ENCODE data around the gene RAB6B.

Gene RAB6B

DNA sequence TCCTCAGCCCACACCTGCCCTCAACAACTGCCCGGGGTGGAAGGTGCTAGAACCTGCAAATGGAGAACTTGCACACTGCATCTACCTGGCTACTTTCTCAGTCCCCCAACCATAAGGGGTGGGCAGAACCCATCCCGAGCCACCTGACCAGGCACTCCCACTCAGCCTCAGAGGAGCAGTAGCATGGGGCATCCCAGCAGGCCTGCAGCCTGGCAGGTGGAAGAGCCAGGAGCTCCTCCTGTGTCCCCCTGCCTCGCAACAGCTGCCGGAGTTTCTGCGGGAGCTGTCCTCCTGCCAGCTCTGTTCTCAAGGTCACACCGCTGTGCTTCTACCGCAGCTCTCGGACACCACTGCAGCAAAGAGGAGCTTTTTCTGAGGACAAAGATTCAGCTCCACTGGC is 27.5 kb downstream of the RAB6B start:
- Histone ChIP-seq H3K27ac (replicated peaks) (no peak overlapping the region), H3K27me3 (ENCODE audit: insufficient read depth, poor library complexity, severe bottlenecking) (no peaks in the 10 kb centered on the region), H3K4me3 (replicated peaks; ENCODE audit: insufficient read depth, low read length) (no peak overlapping the region)
- no peak for TF ChIP-seq GABPA (IDR thresholded peaks at IDR 0.05; ENCODE audit: low read depth)
- TF ChIP-seq SPI1 (IDR thresholded peaks at IDR 0.05; ENCODE audit: borderline replicate concordance, low read depth), result no peak
- TF ChIP-seq POLR2AphosphoS5 (IDR thresholded peaks at IDR 0.05; ENCODE audit: low read depth), result no peak
- no peak for TF ChIP-seq CTCF (IDR thresholded peaks at IDR 0.05; ENCODE audit: insufficient read depth, low read length)
- TF ChIP-seq, protein P1, sequence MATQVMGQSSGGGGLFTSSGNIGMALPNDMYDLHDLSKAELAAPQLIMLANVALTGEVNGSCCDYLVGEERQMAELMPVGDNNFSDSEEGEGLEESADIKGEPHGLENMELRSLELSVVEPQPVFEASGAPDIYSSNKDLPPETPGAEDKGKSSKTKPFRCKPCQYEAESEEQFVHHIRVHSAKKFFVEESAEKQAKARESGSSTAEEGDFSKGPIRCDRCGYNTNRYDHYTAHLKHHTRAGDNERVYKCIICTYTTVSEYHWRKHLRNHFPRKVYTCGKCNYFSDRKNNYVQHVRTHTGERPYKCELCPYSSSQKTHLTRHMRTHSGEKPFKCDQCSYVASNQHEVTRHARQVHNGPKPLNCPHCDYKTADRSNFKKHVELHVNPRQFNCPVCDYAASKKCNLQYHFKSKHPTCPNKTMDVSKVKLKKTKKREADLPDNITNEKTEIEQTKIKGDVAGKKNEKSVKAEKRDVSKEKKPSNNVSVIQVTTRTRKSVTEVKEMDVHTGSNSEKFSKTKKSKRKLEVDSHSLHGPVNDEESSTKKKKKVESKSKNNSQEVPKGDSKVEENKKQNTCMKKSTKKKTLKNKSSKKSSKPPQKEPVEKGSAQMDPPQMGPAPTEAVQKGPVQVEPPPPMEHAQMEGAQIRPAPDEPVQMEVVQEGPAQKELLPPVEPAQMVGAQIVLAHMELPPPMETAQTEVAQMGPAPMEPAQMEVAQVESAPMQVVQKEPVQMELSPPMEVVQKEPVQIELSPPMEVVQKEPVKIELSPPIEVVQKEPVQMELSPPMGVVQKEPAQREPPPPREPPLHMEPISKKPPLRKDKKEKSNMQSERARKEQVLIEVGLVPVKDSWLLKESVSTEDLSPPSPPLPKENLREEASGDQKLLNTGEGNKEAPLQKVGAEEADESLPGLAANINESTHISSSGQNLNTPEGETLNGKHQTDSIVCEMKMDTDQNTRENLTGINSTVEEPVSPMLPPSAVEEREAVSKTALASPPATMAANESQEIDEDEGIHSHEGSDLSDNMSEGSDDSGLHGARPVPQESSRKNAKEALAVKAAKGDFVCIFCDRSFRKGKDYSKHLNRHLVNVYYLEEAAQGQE (IDR thresholded peaks at IDR 0.05; ENCODE audit: insufficient replicate concordance, low read depth), result no peak
- DNase-seq (ENCODE audit: low read depth in 1 of 2, low spot score in 1 of 2), result no peak

- Histone ChIP-seq H3K27me3 (ENCODE audit: insufficient read depth, poor library complexity, severe bottlenecking) (no peaks in the 10 kb centered on the region), H3K27ac (replicated peaks) (no peak overlapping the region), H3K4me3 (replicated peaks; ENCODE audit: insufficient read depth, low read length) (no peak overlapping the region)
- no peak for DNase-seq (ENCODE audit: low read depth in 1 of 2, low spot score in 1 of 2)
- TF ChIP-seq, protein P1 (IDR thresholded peaks at IDR 0.05; ENCODE audit: insufficient replicate concordance, low read depth), result no peak
- no peak for TF ChIP-seq GABPA (IDR thresholded peaks at IDR 0.05; ENCODE audit: low read depth)
- no peak for TF ChIP-seq CTCF (IDR thresholded peaks at IDR 0.05; ENCODE audit: insufficient read depth, low read length)
- no peak for TF ChIP-seq SPI1 (IDR thresholded peaks at IDR 0.05; ENCODE audit: borderline replicate concordance, low read depth)
- TF ChIP-seq POLR2AphosphoS5 (IDR thresholded peaks at IDR 0.05; ENCODE audit: low read depth), result no peak
Measured at GRCh38 chr3:133866141-133866540, 29.5 kb downstream of the RAB6B start.

GRCh38 chr3:133865136-133865855 is 30.4 kb downstream of the RAB6B start:
- Histone ChIP-seq H3K27ac (replicated peaks) (no peak overlapping the region), H3K4me3 (replicated peaks; ENCODE audit: insufficient read depth, low read length) (no peak overlapping the region), H3K27me3 (ENCODE audit: insufficient read depth, poor library complexity, severe bottlenecking) (no peaks in the 10 kb centered on the region)
- DNase-seq (ENCODE audit: low read depth in 1 of 2, low spot score in 1 of 2), result no peak
- TF ChIP-seq POLR2AphosphoS5 (IDR thresholded peaks at IDR 0.05; ENCODE audit: low read depth), result no peak
- TF ChIP-seq, protein P1 (IDR thresholded peaks at IDR 0.05; ENCODE audit: insufficient replicate concordance, low read depth), result no peak

All from HL-60 (cell line).